ENCODE results near the gene FAM151B.

The FAM151B gene

GRCh38 chr5:80507663-80508062 lies 19.8 kb downstream of the FAM151B start:
- Histone ChIP-seq H3K27me3 (ENCODE audit: insufficient read depth, poor library complexity, severe bottlenecking) (no peaks in the 10 kb centered on the region), H3K4me3 (replicated peaks; ENCODE audit: insufficient read depth, low read length) (no peak overlapping the region), H3K27ac (replicated peaks) (no peak overlapping the region)
- no peak for TF ChIP-seq CTCF (IDR thresholded peaks at IDR 0.05; ENCODE audit: insufficient read depth, low read length)
- no peak for TF ChIP-seq GABPA (IDR thresholded peaks at IDR 0.05; ENCODE audit: low read depth)
- TF ChIP-seq SPI1 (IDR thresholded peaks at IDR 0.05; ENCODE audit: borderline replicate concordance, low read depth): no peak
- no peak for TF ChIP-seq REST (IDR thresholded peaks at IDR 0.05; ENCODE audit: insufficient replicate concordance, low read depth)
- no peak for TF ChIP-seq POLR2AphosphoS5 (IDR thresholded peaks at IDR 0.05; ENCODE audit: low read depth)
- no peak for DNase-seq (ENCODE audit: low read depth in 1 of 2, low spot score in 1 of 2)

GRCh38 chr5:80508844-80509243 lies 20.9 kb downstream of the FAM151B start:
- Histone ChIP-seq H3K4me3 (replicated peaks; ENCODE audit: insufficient read depth, low read length) (no peak overlapping the region), H3K27me3 (ENCODE audit: insufficient read depth, poor library complexity, severe bottlenecking) (no peaks in the 10 kb centered on the region), H3K27ac (replicated peaks) (no peak overlapping the region)
- TF ChIP-seq SPI1 (IDR thresholded peaks at IDR 0.05; ENCODE audit: borderline replicate concordance, low read depth) (no peak), CTCF (IDR thresholded peaks at IDR 0.05; ENCODE audit: insufficient read depth, low read length) (no peak), GABPA (IDR thresholded peaks at IDR 0.05; ENCODE audit: low read depth) (no peak), POLR2AphosphoS5 (IDR thresholded peaks at IDR 0.05; ENCODE audit: low read depth) (no peak), REST (IDR thresholded peaks at IDR 0.05; ENCODE audit: insufficient replicate concordance, low read depth) (no peak)
- DNase-seq (ENCODE audit: low read depth in 1 of 2, low spot score in 1 of 2): no peak

GRCh38 chr5:80509362-80509761 lies 21.5 kb downstream of the FAM151B start:
- Histone ChIP-seq H3K27ac (replicated peaks) (no peak overlapping the region), H3K27me3 (ENCODE audit: insufficient read depth, poor library complexity, severe bottlenecking) (no peaks in the 10 kb centered on the region), H3K4me3 (replicated peaks; ENCODE audit: insufficient read depth, low read length) (no peak overlapping the region)
- DNase-seq (ENCODE audit: low read depth in 1 of 2, low spot score in 1 of 2): no peak
- TF ChIP-seq GABPA (IDR thresholded peaks at IDR 0.05; ENCODE audit: low read depth) (no peak), POLR2AphosphoS5 (IDR thresholded peaks at IDR 0.05; ENCODE audit: low read depth) (no peak), SPI1 (IDR thresholded peaks at IDR 0.05; ENCODE audit: borderline replicate concordance, low read depth) (no peak), CTCF (IDR thresholded peaks at IDR 0.05; ENCODE audit: insufficient read depth, low read length) (no peak), REST (IDR thresholded peaks at IDR 0.05; ENCODE audit: insufficient replicate concordance, low read depth) (no peak)
